Left lung (tissue), 10 donors: ENCODE results near the gene SLC9A9. TPM values are rescaled to one million over a fixed set of nuclear protein-coding genes. Genes with fewer than 3 reads are reported as not detected.

Source experiments
- ATAC-seq: fragments of 200-7000 bp; cut with Tn5 transposase; one replicate; pipeline ENCODE4 v1.9.1; 2020; ENCODE audit warnings: moderate library complexity
- DNase-seq, 4 donors: peaks; one replicate each; pipeline ENCODE4 v3.0.0-alpha.2; 2013 to 2020
- H3K27ac ChIP-seq, 2 donors: fragments of 200-600 bp; sonication (generic) in 1 of 2; one replicate each; pipeline versions ENCODE4 v1.5.0 to v1.8.0; 2020 to 2021
- H3K27me3 ChIP-seq, 2 donors: fragments of 200-600 bp; sonication (generic) in 1 of 2; one replicate each; pipeline versions ENCODE4 v1.5.0 to v1.8.0; 2020 to 2021
- H3K36me3 ChIP-seq, 2 donors: fragments of 200-600 bp; sonication (generic) in 1 of 2; one replicate each; pipeline versions ENCODE4 v1.5.0 to v1.8.0; 2020 to 2021
- H3K4me1 ChIP-seq, 2 donors: fragments of 200-600 bp; one replicate each; pipeline ENCODE4 v1.8.0; 2021
- H3K4me3 ChIP-seq, 2 donors: fragments of 200-600 bp; sonication (generic) in 1 of 2; one replicate each; pipeline versions ENCODE4 v1.5.0 to v1.8.0; 2020 to 2021; ENCODE audit warnings: mild to moderate bottlenecking in 1 of 2
- H3K9me3 ChIP-seq, 2 donors: fragments of 200-600 bp; sonication (generic) in 1 of 2; one replicate each; pipeline versions ENCODE4 v1.5.0 to v1.8.0; 2020 to 2021
- intact Hi-C, 2 donors: fragments of 100-400 bp; cut with DNase I; formaldehyde crosslinking; loops; one replicate each; pipeline versions ENCODE4 v1.11.2 to v1.14.2; 2022
- polyA plus RNA-seq, 6 donors: library from polyadenylated mRNA; unstranded; fragments of 120-200 nt; gene quantifications; one replicate each; pipeline ENCODE4 v1.2.1, GENCODE V29; 2013; ENCODE audit not compliant: insufficient read length in 6 of 6
- total RNA-seq, 2 donors: library from RNA; stranded (reverse); fragmentation: NEBNext Ultra II Directional; extraction: Animal tissue kit (Norgen Biotek cat#: 25700); gene quantifications; one replicate each; pipeline ENCODE4 v1.2.1, GENCODE V29; 2021
- TF ChIP-seq, protein P1 (sequence below), 2 donors: fragments of 200-600 bp; sonication (generic) in 1 of 2; IDR thresholded peaks; one replicate each; pipeline versions ENCODE4 v1.5.0 to v1.8.0; 2021; ENCODE audit warnings: antibody characterized with exemption in 2 of 2
- donor health status: DM: no; HTN: yes; CAD: no.
- donor health status: DM: no; HTN: no; CAD: no.

Gene SLC9A9
- total and polyA plus RNA-seq, 8 donors, result 13.9 to 19.6 (median 16.8) TPM

DNA sequence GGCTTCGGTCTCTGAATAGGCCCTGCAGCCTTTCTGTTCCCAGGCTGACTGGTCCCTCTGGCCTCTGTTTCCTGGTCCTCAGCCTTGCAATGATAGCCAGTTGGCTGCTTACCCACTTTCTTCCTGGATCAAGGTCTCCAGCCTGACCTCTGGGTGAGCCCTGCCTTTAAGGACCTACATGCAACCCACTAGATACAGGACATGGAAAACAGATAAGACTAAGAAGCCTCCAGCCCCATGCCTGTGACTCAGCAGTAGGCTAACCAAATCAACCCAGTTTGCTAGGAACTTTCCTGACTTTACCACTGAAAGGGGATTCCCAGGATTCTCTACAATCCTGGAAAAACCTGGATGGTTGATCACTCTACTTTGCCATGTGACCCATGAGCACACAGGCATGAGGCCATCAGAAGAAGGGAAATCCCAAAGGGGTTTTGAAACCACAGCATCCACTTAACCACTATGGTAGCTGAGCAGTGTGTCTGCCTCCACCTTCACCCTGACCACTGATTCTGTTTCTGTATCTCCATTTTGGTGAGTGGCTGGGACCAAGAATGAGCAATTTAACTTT, 540.6 kb downstream of the SLC9A9 start:
- Histone ChIP-seq H3K36me3 (no peaks in the 10 kb centered on the region), H3K27ac (no peak overlapping the region), H3K4me1 (peaks cover 1 to 3% of the 10 kb centered on the region in 2 donors), H3K4me3 (no peak overlapping the region), H3K9me3 (no peaks in the 10 kb centered on the region), H3K27me3 (no peaks in the 10 kb centered on the region)
- ATAC-seq, result peak; percentile 63
- DNase-seq, result no peak
- TF ChIP-seq, protein P1, sequence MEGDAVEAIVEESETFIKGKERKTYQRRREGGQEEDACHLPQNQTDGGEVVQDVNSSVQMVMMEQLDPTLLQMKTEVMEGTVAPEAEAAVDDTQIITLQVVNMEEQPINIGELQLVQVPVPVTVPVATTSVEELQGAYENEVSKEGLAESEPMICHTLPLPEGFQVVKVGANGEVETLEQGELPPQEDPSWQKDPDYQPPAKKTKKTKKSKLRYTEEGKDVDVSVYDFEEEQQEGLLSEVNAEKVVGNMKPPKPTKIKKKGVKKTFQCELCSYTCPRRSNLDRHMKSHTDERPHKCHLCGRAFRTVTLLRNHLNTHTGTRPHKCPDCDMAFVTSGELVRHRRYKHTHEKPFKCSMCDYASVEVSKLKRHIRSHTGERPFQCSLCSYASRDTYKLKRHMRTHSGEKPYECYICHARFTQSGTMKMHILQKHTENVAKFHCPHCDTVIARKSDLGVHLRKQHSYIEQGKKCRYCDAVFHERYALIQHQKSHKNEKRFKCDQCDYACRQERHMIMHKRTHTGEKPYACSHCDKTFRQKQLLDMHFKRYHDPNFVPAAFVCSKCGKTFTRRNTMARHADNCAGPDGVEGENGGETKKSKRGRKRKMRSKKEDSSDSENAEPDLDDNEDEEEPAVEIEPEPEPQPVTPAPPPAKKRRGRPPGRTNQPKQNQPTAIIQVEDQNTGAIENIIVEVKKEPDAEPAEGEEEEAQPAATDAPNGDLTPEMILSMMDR (IDR thresholded peaks at IDR 0.05), result no peak
- intact Hi-C loops, result no loop called here

DNA sequence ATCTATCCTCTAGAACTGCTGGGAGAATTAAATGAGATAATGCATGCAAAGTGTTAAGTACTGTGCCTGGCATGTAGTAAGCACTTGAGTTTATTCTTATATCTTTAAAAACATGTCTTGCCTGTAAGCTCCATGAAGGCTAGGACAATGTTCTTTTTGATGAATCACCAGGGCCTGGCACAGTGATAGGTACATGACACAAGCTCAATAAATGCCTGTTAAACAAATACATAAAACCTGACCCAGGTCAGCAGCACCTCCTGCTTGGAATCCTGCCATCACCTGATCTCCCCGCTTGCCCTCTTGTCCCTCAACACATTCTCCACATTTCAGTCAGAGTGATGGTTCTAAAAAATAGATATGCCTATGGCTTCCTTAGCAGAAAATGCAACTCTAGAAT, 541.9 kb downstream of the SLC9A9 start:
- ATAC-seq (no peak), DNase-seq (no peak)
- Histone ChIP-seq H3K27ac (no peak overlapping the region), H3K9me3 (no peaks in the 10 kb centered on the region), H3K36me3 (no peaks in the 10 kb centered on the region), H3K4me3 (no peak overlapping the region), H3K27me3 (no peaks in the 10 kb centered on the region), H3K4me1 (peaks cover 5 to 7% of the 10 kb centered on the region in 2 donors)
- TF ChIP-seq, protein P1 (IDR thresholded peaks at IDR 0.05), result no peak
- intact Hi-C loops, result no loop called here

DNA sequence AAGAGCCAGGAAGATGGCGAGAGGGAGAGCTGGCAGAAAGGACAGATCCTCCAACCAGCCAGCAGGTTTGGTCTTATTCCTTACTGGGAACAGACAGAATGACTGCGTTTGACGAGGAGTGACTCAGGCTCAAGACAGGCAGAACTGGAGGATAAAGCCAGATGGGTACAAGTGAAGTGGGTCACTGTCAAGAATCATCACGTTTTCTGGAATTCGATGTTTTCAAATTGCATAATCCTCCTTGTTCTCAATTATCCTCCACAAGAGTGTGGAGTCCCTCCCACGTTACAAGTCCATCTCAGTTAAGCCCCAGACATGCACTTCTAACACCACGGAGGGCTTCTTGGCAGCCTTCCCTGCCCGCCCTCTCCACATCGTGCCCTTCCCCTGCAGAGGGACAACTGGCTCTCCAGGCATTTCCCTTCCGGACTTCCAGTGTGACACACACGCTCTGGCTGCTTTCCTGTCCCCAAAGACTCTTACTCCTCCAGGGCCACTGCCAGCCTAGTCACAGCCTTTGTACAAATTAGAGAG, 545.6 kb downstream of the SLC9A9 start:
- intact Hi-C loops, result no loop called here
- peak in 3 of 4 donors; percentile 49 to 79 (median 67) for DNase-seq
- TF ChIP-seq, protein P1 (IDR thresholded peaks at IDR 0.05), result no peak
- Histone ChIP-seq H3K4me1 (peaks cover 5 to 14% of the 10 kb centered on the region in 2 donors), H3K4me3 (no peak overlapping the region), H3K9me3 (no peaks in the 10 kb centered on the region), H3K27me3 (no peaks in the 10 kb centered on the region), H3K27ac (peak overlapping the region in 1 of 2 donors; percentile 3), H3K36me3 (no peaks in the 10 kb centered on the region)
- peak; percentile 68 for ATAC-seq

DNA sequence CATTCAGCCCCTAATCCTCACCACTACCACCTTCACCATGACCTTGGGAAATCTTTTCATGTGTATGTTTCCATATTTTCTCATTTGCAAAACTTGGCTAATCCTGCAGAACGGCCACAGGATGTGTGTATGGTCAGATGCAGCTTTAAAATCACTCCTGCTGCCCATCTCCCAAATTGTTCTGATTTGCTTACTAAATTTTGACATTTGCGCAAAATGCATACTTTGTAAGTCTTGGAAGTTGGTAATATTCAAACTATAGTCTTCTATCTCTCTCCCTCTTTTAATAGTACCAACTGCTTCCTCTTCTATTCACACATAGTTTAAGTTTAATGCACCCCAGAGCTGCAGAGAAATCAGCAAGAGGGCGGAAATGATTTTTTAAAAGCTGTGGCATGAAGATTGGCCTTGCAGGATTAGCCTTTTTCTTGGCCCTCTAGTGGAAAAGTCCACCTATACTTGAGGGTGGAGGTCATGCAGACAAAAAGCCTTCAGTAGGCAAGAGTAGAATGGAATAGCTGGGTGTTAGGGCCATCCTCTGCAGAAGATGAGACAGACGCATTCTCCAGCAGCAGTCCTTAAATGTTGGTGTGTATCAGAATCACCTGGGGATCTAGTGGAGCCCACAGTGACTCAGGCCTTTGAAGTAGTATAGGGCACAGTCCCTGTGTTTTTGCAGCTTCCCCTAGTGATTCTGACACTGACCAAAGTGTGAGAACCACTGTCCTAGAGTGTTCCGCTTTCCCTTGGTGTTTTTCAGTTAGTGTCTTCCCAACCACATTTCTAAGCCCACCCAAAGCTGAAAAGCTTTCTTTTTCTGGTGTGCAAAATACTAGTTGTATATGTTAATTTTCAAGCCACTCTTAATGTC, 547.0 kb downstream of the SLC9A9 start:
- Histone ChIP-seq H3K27me3 (no peaks in the 10 kb centered on the region), H3K4me3 (no peak overlapping the region), H3K9me3 (no peaks in the 10 kb centered on the region), H3K27ac (no peak overlapping the region), H3K36me3 (no peaks in the 10 kb centered on the region), H3K4me1 (peaks cover 5 to 14% of the 10 kb centered on the region in 2 donors)
- intact Hi-C loops, result no loop called here
- DNase-seq (no peak), ATAC-seq (no peak)
- TF ChIP-seq, protein P1 (IDR thresholded peaks at IDR 0.05), result no peak

DNA sequence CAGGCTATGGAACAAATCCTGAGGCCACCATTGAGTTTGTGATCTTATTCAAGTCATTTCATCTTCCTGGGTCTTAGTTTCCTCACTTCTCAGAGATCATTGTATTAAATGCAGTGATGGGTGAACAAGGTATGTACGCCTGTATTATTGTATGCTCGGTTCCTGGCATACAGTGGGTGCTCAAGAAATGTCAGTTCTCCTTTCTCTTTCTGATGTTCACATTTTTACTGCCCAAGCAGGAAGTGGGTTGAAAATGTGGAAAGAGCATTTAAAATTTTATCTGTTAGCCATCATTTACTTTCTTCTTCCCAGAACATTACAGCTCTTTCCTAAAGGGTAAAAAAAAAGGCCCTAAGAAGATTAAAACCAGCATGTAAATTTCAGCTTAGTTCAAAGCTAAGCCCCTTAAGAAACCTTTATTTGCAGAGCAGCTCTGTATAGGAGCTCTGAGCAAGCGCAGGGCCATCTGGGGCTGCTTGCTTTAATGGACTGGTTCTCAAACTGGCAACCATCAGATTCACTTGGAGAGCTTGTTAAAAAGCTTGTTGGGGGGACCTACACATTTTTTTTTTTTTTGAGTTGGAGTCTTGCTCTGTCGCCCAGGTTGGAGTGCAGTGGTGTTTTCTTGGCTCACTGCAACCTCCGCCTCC, 549.3 kb downstream of the SLC9A9 start:
- Histone ChIP-seq H3K4me3 (no peak overlapping the region), H3K9me3 (no peaks in the 10 kb centered on the region), H3K4me1 (peaks cover 5 to 14% of the 10 kb centered on the region in 2 donors), H3K27ac (no peak overlapping the region), H3K36me3 (no peaks in the 10 kb centered on the region), H3K27me3 (no peaks in the 10 kb centered on the region)
- TF ChIP-seq, protein P1 (IDR thresholded peaks at IDR 0.05), result no peak
- DNase-seq (no peak), ATAC-seq (no peak)
- intact Hi-C loops, result no loop called here
